A549 (cell line): ENCODE results near the gene PPWD1. TPM values are rescaled to one million over a fixed set of nuclear protein-coding genes. Genes with fewer than 3 reads are reported as not detected.

Experiments used
- ATAC-seq, 2 experiments: fragments of 200-7000 bp in 1 of 2; fragments of >200 bp in 1 of 2; cut with Nextera tagmentation in 1 of 2; cut with Tn5 transposase in 1 of 2; 3 replicates each; pipeline versions ENCODE4 v1.8.0 to v1.9.1; 2018 to 2020; ENCODE audit warnings: mild to moderate bottlenecking in 1 of 2, moderate library complexity in 1 of 2
- CTCF ChIA-PET: fragments of 300-600 bp; sonication (Branson Sonifier 250); formaldehyde crosslinking; extraction: SDS; loops from one replicate; lab custom pipeline; 2021; ENCODE audit warnings: antibody characterized with exemption, inconsistent platforms; lab: Yijun Ruan, JAX
- POLR2A ChIA-PET: fragments of 350-600 bp; formaldehyde crosslinking; extraction: SDS; loops from one replicate; lab custom pipeline; 2021; ENCODE audit warnings: antibody characterized with exemption, inconsistent platforms; lab: Yijun Ruan, JAX
- DNase-seq, 2 experiments: peaks; one replicate each; pipeline versions ENCODE4 v3.0.0 to v3.0.0-alpha.2; 2011 to 2016; ENCODE audit warnings: low read depth in 1 of 2, low spot score in 1 of 2
- FAIRE-seq: peaks from 2 replicates; lab custom pipeline; 2011; peaks lifted over from hg19 to GRCh38; lab: Jason Lieb, UNC
- H3K27ac ChIP-seq, 2 experiments: fragments of >200 bp; sonication (Bioruptor Twin); formaldehyde crosslinking; 3 replicates each; pipeline ENCODE4 v1.5.1; 2016 to 2017
- H3K4me1 ChIP-seq: fragments of >200 bp; sonication (Bioruptor Twin); formaldehyde crosslinking; 3 replicates; pipeline ENCODE4 v1.6.1; 2016
- H3K4me2 ChIP-seq: fragments of >200 bp; sonication (Bioruptor Twin); formaldehyde crosslinking; 3 replicates; pipeline ENCODE4 v1.6.1; 2016
- H3K4me3 ChIP-seq: fragments of >200 bp; sonication (Bioruptor Twin); formaldehyde crosslinking; 3 replicates; pipeline ENCODE4 v1.5.1; 2016
- H3K9me3 ChIP-seq: fragments of >200 bp; sonication (Bioruptor Twin); formaldehyde crosslinking; 3 replicates; pipeline ENCODE4 v1.6.1; 2016
- CHD2 ChIP-seq: fragments of 150-350 bp; IDR thresholded peaks from 2 replicates; pipeline ENCODE4 v1.6.1; 2014; ENCODE audit warnings: low read length; ENCODE audit not compliant: partially characterized antibody
- CHD4 ChIP-seq: fragments of 200-600 bp; sonication (generic); IDR thresholded peaks from 2 replicates; pipeline ENCODE4 v1.6.1; 2016; ENCODE audit warnings: antibody characterized with exemption, mild to moderate bottlenecking, borderline replicate concordance
- FOSL2 ChIP-seq, 2 experiments: fragments of 450-650 bp in 1 of 2; fragments of >200 bp in 1 of 2; sonication (Bioruptor Twin) in 1 of 2; formaldehyde crosslinking; IDR thresholded peaks; 2 replicates each; pipeline versions ENCODE4 v1.5.0 to v1.6.1; 2016 to 2020; ENCODE audit warnings: mild to moderate bottlenecking in 1 of 2, moderate library complexity in 1 of 2
- GATA3 ChIP-seq: IDR thresholded peaks from 2 replicates; pipeline ENCODE4 v1.6.1; 2012; ENCODE audit warnings: borderline replicate concordance
- HDAC2 ChIP-seq: fragments of 200-600 bp; sonication (generic); IDR thresholded peaks from 2 replicates; pipeline ENCODE4 v1.6.1; 2016
- HEYL ChIP-seq: fragments of 250-450 bp; sonication (Bioruptor Pico); IDR thresholded peaks from 2 replicates; pipeline ENCODE4 v1.8.0; 2021; ENCODE audit warnings: mild to moderate bottlenecking, moderate library complexity
- HOXA7 ChIP-seq: fragments of 250-450 bp; sonication (Bioruptor Pico); IDR thresholded peaks from 2 replicates; pipeline ENCODE4 v1.5.0; 2020; ENCODE audit warnings: mild to moderate bottlenecking, moderate library complexity
- HOXB5 ChIP-seq: fragments of 250-450 bp; sonication (Bioruptor Pico); IDR thresholded peaks from 2 replicates; pipeline ENCODE4 v1.5.0; 2020; ENCODE audit warnings: mild to moderate bottlenecking, moderate library complexity
- JUN ChIP-seq, 2 experiments: fragments of >200 bp; sonication (Bioruptor Twin); formaldehyde crosslinking; IDR thresholded peaks; 2 replicates in 1 of 2; 3 replicates in 1 of 2; pipeline ENCODE4 v1.6.1; 2016 to 2017
- KDM5A ChIP-seq: fragments of 200-600 bp; sonication (generic); IDR thresholded peaks from 2 replicates; pipeline ENCODE4 v1.6.1; 2016; ENCODE audit warnings: antibody characterized with exemption, mild to moderate bottlenecking
- MAZ ChIP-seq: fragments of 150-350 bp; IDR thresholded peaks from 2 replicates; pipeline ENCODE4 v1.6.1; 2014; ENCODE audit warnings: antibody characterized with exemption, low read depth, low read length, borderline replicate concordance
- NPAS2 ChIP-seq: fragments of 250-450 bp; sonication (Bioruptor Pico); IDR thresholded peaks from 2 replicates; pipeline ENCODE4 v1.8.0; 2022; ENCODE audit warnings: mild to moderate bottlenecking, moderate library complexity, borderline replicate concordance
- PHF8 ChIP-seq: fragments of 200-600 bp; sonication (generic); IDR thresholded peaks from 2 replicates; pipeline ENCODE4 v1.6.1; 2016; ENCODE audit warnings: low read depth, mild to moderate bottlenecking, antibody characterized with exemption, moderate library complexity, borderline replicate concordance
- POLR2A ChIP-seq: IDR thresholded peaks from 2 replicates; pipeline ENCODE4 v1.6.1; 2012; ENCODE audit warnings: mild to moderate bottlenecking, low read length
- RAD21 ChIP-seq, 2 experiments: fragments of >200 bp in 1 of 2; sonication (Bioruptor Twin) in 1 of 2; formaldehyde crosslinking in 1 of 2; IDR thresholded peaks in 1 of 2; conservative IDR thresholded peaks in 1 of 2; 2 replicates in 1 of 2; 3 replicates in 1 of 2; pipeline ENCODE4 v1.6.1; 2012 to 2018; ENCODE audit warnings: inconsistent platforms in 1 of 2
- RARB ChIP-seq: fragments of 250-450 bp; sonication (Bioruptor Pico); IDR thresholded peaks from 2 replicates; pipeline ENCODE4 v1.8.0; 2021; ENCODE audit warnings: mild to moderate bottlenecking, moderate library complexity
- RNF2 ChIP-seq: fragments of 200-600 bp; sonication (generic); IDR thresholded peaks from 2 replicates; pipeline ENCODE4 v1.6.1; 2016; ENCODE audit warnings: low read depth, mild to moderate bottlenecking, antibody characterized with exemption, moderate library complexity, borderline replicate concordance
- WGBS: methylation state at CpG from one replicate; pipeline ENCODE4 v1.1.6; 2017; ENCODE audit errors: missing lambda C conversion rate; 5-methylcytosine and 5-hydroxymethylcytosine counted together
- polyA plus RNA-seq, 4 experiments: library from polyadenylated mRNA; depleted of rRNA in 3 of 4; stranded (reverse); fragments of >200 nt; fragmentation: RNase III in 1 of 4; extraction: RNeasy Plus Mini Kit Qiagen cat#74134 plus additional on column Dnase treatment in 1 of 4; gene quantifications; 2 replicates in 3 of 4; 3 replicates in 1 of 4; pipeline ENCODE4 v1.2.3, GENCODE V29; 2011 to 2017
- TF ChIP-seq, protein P1 (sequence below): IDR thresholded peaks from 2 replicates; pipeline ENCODE4 v1.6.1; 2012
- TF ChIP-seq, protein P2 (sequence below): IDR thresholded peaks from 2 replicates; pipeline ENCODE4 v1.6.1; 2012; ENCODE audit warnings: low read depth, borderline replicate concordance
- TF ChIP-seq, protein P3 (sequence below): fragments of 450-650 bp; IDR thresholded peaks from 2 replicates; pipeline ENCODE4 v1.6.1; 2014; ENCODE audit warnings: antibody characterized with exemption
- TF ChIP-seq, protein P4 (sequence below): fragments of >200 bp; sonication (Bioruptor Twin); formaldehyde crosslinking; IDR thresholded peaks from 3 replicates; pipeline ENCODE4 v1.6.1; 2016

PPWD1 gene
- polyA plus RNA-seq, 2 of the 4 experiments (the other 2 are of a cell fraction) = 15.3 to 27.7 TPM

DNA sequence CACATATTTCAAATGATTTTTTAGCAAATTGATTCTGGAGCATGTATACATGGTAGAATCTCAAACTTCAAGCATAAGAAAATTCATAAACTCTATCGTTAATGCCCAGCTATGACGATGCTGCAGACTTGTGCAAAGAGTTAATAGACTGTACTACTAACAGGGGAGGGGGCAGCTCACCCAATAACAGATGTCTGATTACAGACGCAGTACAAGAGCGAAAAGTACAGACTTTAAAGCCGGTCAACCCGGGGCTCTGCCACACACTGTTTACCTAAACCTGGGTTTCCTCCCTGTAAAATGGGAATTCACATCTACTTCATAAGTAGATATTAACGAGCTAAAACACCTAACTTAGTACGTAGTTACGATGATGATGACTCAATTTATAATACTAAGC, 60.4 kb downstream of the PPWD1 start (continued):
- no peak for TF ChIP-seq CHD4

DNA sequence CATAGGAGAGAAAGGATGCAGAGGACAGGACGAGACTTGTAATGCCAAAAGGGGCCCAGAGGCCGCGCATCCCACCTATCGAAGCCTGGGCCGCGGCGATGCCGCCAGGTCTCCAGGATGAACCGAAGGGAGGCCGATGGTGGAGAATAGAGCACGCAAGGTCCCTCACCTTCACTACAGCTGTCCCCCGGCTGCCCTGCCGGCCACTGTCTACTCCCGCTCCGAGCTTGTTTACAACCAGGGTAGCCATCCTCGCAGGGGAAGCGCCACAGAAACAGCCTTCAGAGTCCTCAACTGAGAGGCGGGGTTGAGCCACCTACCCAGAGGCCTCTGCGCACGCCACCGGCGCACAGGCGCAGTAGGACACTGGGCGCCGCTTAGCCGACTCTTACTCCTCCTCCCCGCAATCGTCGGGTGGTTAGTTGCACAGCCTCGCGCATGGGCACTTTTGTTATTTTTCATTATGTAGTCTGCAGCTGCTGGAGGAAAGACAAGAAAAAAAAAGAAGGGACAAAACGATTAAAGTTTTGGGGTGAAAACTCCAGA, 61.0 kb downstream of the PPWD1 start, which contains the start of gene TRIM23:
TSS of gene TRIM23 (minus strand) at position 309 of the 546 bp plus-strand sequence. CDS start at position 250, 59 bp downstream.
- H3K4me1 ChIP-seq = peaks cover 15% of the 10 kb centered on the region; the same call in 2 of the 3 replicates
- H3K9me3 ChIP-seq = no peaks in the 10 kb centered on the region
- 2% methylated on average over 24 of the region's 32 CpGs for WGBS
- H3K27ac ChIP-seq = peak within 1 kb of the TSS; percentile 87 to 90
- TF ChIP-seq MAZ (no peak), PHF8 (peak; percentile 13; the same call in 1 of the 2 replicates), NPAS2 (CRISPR knock-in tag) (no peak), POLR2A (peak; percentile 66), GATA3 (no peak), RAD21 (conservative IDR thresholded peaks at IDR 0.05 in 1 of 2, IDR thresholded peaks at IDR 0.05 in 1 of 2) (no peak)
- TF ChIP-seq, protein P1, sequence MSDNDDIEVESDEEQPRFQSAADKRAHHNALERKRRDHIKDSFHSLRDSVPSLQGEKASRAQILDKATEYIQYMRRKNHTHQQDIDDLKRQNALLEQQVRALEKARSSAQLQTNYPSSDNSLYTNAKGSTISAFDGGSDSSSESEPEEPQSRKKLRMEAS = peak; percentile 24; the same call in 1 of the 2 replicates
- TF ChIP-seq, protein P2, sequence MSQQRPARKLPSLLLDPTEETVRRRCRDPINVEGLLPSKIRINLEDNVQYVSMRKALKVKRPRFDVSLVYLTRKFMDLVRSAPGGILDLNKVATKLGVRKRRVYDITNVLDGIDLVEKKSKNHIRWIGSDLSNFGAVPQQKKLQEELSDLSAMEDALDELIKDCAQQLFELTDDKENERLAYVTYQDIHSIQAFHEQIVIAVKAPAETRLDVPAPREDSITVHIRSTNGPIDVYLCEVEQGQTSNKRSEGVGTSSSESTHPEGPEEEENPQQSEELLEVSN = 0 out of 2 replicates have a peak, but pooled peaks have one; percentile 13
- TF ChIP-seq, protein P3, sequence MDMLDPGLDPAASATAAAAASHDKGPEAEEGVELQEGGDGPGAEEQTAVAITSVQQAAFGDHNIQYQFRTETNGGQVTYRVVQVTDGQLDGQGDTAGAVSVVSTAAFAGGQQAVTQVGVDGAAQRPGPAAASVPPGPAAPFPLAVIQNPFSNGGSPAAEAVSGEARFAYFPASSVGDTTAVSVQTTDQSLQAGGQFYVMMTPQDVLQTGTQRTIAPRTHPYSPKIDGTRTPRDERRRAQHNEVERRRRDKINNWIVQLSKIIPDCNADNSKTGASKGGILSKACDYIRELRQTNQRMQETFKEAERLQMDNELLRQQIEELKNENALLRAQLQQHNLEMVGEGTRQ = 0 out of 2 replicates have a peak, but pooled peaks have one; percentile 13
- FAIRE-seq = no peak
- CTCF ChIA-PET = interaction anchor here (0.7 to 1.0 kb wide), 2 partner anchors 18 to 417 kb away, joined by 3 to 4 read pairs; no protein-coding TSS in a partner anchor
- H3K4me2 ChIP-seq = peak within 1 kb of the TSS; percentile 90
- POLR2A ChIA-PET = interaction anchor here (0.9 to 1.0 kb wide), 2 partner anchors 61 to 98 kb away, joined by 4 to 5 read pairs; partner anchors contain the start of genes CENPK, NLN, PPWD1 and SGTB
- peak within 1 kb of the TSS; percentile 72 for H3K4me3 ChIP-seq
- DNase-seq = peak; percentile 79 to 93
- peak; percentile 98 to 99 for ATAC-seq

DNA sequence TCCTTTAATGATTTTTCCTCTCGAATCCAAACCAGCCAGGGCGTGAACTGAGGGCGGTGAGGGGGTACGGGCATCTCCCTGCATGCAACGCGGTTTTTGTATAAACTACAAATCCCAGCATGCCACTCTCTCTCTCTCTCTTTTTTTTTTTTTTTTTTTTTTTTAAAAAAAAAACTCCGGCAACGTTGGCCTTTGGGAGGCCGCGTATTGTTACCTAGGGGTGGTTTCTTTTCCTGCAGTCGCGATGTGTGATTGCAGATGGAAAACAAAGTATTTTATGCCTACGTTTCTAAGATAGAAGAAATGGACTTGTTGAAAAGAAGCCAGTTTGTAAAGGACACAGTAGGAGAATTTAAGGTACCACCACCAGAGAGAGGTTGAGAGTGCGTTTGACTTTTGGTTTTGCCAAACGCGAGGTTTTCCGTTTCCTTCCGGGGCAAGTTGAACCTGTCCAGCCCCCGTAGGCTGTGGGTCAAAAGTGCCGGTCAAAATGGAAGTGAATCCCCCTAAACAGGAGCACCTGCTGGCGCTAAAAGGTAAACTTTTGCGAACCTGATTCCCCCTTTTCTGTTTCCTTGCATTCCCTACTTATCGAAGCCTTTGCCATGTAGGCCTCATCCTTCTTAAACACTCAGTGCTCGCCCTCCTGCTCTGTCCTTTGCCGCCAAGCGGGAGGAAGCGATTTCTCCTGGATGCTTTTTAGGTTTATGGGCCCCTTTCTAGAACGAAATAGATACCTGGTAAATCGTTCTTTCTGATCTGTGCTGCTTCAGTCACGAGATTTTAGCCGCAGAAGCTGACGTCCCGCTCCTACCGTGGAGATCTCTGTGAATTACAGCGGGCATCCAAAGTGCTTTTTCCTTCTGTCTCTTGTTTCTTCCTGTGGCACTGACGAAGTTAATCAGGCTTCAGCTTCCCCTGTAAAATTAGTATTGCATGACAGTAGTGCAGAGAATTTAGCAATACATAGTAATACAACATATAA, 61.8 kb downstream of the PPWD1 start, which contains the start of the genes SHLD3 and TRAPPC13:
TSS of gene SHLD3 (plus strand) at position 457 of the 985 bp plus-strand sequence. CDS start 4,561 bp downstream, outside the sequence.
TSS of gene TRAPPC13 (plus strand) at position 457 of the 985 bp plus-strand sequence. CDS start at position 491, 34 bp downstream.
- ChIA-PET POLR2A (interaction anchor here (1.0 kb wide), 1 partner anchor 97 kb away, joined by 5 read pairs; the partner anchor contains the start of genes NLN and SGTB), CTCF (interaction anchor here (0.7 to 1.0 kb wide), 2 partner anchors 17 to 416 kb away, joined by 3 to 4 read pairs; no protein-coding TSS in a partner anchor)
- TF ChIP-seq RARB (CRISPR knock-in tag) = no peak
- TF ChIP-seq, protein P2 = 0 out of 2 replicates have a peak, but pooled peaks have one; percentile 27
- TF ChIP-seq HDAC2 = peak; percentile 90
- peak; percentile 78 to 92 for TF ChIP-seq JUN (IDR thresholded peaks at IDR 0.05)
- no peak for TF ChIP-seq RNF2
- peak; percentile 23 for TF ChIP-seq CHD2
- no peak for TF ChIP-seq HOXB5 (CRISPR knock-in tag)
- no peak for TF ChIP-seq HOXA7 (CRISPR knock-in tag)
- TF ChIP-seq, protein P4, sequence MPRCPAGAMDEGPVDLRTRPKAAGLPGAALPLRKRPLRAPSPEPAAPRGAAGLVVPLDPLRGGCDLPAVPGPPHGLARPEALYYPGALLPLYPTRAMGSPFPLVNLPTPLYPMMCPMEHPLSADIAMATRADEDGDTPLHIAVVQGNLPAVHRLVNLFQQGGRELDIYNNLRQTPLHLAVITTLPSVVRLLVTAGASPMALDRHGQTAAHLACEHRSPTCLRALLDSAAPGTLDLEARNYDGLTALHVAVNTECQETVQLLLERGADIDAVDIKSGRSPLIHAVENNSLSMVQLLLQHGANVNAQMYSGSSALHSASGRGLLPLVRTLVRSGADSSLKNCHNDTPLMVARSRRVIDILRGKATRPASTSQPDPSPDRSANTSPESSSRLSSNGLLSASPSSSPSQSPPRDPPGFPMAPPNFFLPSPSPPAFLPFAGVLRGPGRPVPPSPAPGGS = no peak; the same call in 2 of the 3 replicates
- TF ChIP-seq FOSL2 (IDR thresholded peaks at IDR 0.05) = no peak
- peak; percentile 7; the same call in 1 of the 2 replicates for TF ChIP-seq FOSL2 (CRISPR knock-in tag; IDR thresholded peaks at IDR 0.05)
- no peak for TF ChIP-seq HEYL (CRISPR knock-in tag)
- TF ChIP-seq PHF8 = peak; percentile 68
- TF ChIP-seq POLR2A = peak; percentile 37; the same call in 1 of the 2 replicates
- TF ChIP-seq KDM5A = peak; percentile 97
- ATAC-seq (peak; percentile 90), DNase-seq (peak; percentile 64 to 92), FAIRE-seq (no peak)
- WGBS = 2% methylated on average over 35 of the region's 36 CpGs
- Histone ChIP-seq H3K4me2 (peak within 1 kb of the TSS; percentile 90), H3K4me3 (peak within 1 kb of the TSS; percentile 72), H3K9me3 (no peaks in the 10 kb centered on the region), H3K4me1 (peaks cover 15% of the 10 kb centered on the region; the same call in 2 of the 3 replicates), H3K27ac (peak within 1 kb of the TSS; percentile 87 to 90)
